GM23338 (cell line): ENCODE data around the gene HOXB5. TPM values are rescaled to one million over a fixed set of nuclear protein-coding genes. Genes with fewer than 3 reads are reported as not detected.

Experiments
- ATAC-seq: fragments of 200-7000 bp; cut with Tn5 transposase; 3 replicates; pipeline ENCODE4 v1.9.1; 2020
- DNase-seq: peaks from one replicate; pipeline ENCODE4 v3.0.0-alpha.2; 2015; ENCODE audit warnings: low spot score
- H2AFZ ChIP-seq: fragments of 200-600 bp; sonication (generic); 2 replicates; pipeline ENCODE4 v1.8.0; 2016; ENCODE audit warnings: antibody characterized with exemption, mild to moderate bottlenecking, moderate library complexity
- H3F3A ChIP-seq: fragments of 200-600 bp; sonication (generic); replicated peaks from 2 replicates; pipeline ENCODE4 v1.8.0; 2017; ENCODE audit warnings: antibody characterized with exemption, mixed run types, low read depth
- H3K27ac ChIP-seq: fragments of 200-600 bp; sonication (generic); 2 replicates; pipeline ENCODE4 v1.6.1; 2016; ENCODE audit warnings: low read depth
- H3K27me3 ChIP-seq: fragments of 200-600 bp; sonication (generic); 2 replicates; pipeline ENCODE4 v1.8.0; 2016; ENCODE audit warnings: mild to moderate bottlenecking, mixed run types, moderate library complexity; ENCODE audit not compliant: insufficient read depth
- H3K36me3 ChIP-seq: fragments of 200-600 bp; sonication (generic); 2 replicates; pipeline ENCODE4 v1.8.0; 2016; ENCODE audit warnings: mild to moderate bottlenecking; ENCODE audit not compliant: insufficient read depth
- H3K4me1 ChIP-seq: fragments of 200-600 bp; sonication (generic); 2 replicates; pipeline ENCODE4 v1.8.0; 2016; ENCODE audit warnings: mild to moderate bottlenecking, moderate library complexity; ENCODE audit not compliant: insufficient read depth
- H3K4me2 ChIP-seq: fragments of 200-600 bp; sonication (generic); 2 replicates; pipeline ENCODE4 v1.7.1; 2017; ENCODE audit warnings: mixed run types
- H3K4me3 ChIP-seq: fragments of 200-600 bp; sonication (generic); 2 replicates; pipeline ENCODE4 v1.6.1; 2016; ENCODE audit warnings: mixed run types
- H3K79me2 ChIP-seq: fragments of 200-600 bp; sonication (generic); replicated peaks from 2 replicates; pipeline ENCODE4 v1.8.0; 2017; ENCODE audit warnings: mild to moderate bottlenecking; ENCODE audit not compliant: insufficient read depth
- H3K9me2 ChIP-seq: fragments of 200-600 bp; sonication (generic); 2 replicates; pipeline ENCODE4 v1.8.0; 2017; ENCODE audit not compliant: insufficient read depth
- H4K20me1 ChIP-seq: fragments of 200-600 bp; sonication (generic); replicated peaks from 2 replicates; pipeline ENCODE4 v1.8.0; 2017; ENCODE audit warnings: mild to moderate bottlenecking; ENCODE audit not compliant: insufficient read depth
- H3K27ac Mint-ChIP-seq: 2 replicates; pipeline ENCODE4 v1.8.0; 2020; ENCODE audit warnings: inconsistent platforms, mild to moderate bottlenecking, moderate library complexity, mixed read lengths
- H3K27me3 Mint-ChIP-seq: 3 replicates; pipeline ENCODE4 v1.8.0; 2022; ENCODE audit warnings: low read depth, mild to moderate bottlenecking, moderate library complexity, mixed read lengths, inconsistent platforms; ENCODE audit not compliant: insufficient read depth, poor library complexity
- H3K36me3 Mint-ChIP-seq: 3 replicates; pipeline ENCODE4 v1.8.0; 2021; ENCODE audit warnings: low read depth, mild to moderate bottlenecking, inconsistent platforms, moderate library complexity, mixed read lengths
- H3K4me1 Mint-ChIP-seq: 3 replicates; pipeline ENCODE4 v1.8.0; 2020; ENCODE audit warnings: mild to moderate bottlenecking, inconsistent platforms, mixed read lengths
- H3K4me3 Mint-ChIP-seq: 3 replicates; pipeline ENCODE4 v1.8.0; 2021; ENCODE audit warnings: moderate library complexity, mild to moderate bottlenecking, inconsistent platforms, mixed read lengths
- H3K9me3 Mint-ChIP-seq: 3 replicates; pipeline ENCODE4 v1.8.0; 2020; ENCODE audit warnings: moderate library complexity, mild to moderate bottlenecking, inconsistent platforms, mixed read lengths
- EZH2 ChIP-seq: fragments of 200-600 bp; sonication (generic); IDR thresholded peaks from one replicate; pipeline ENCODE4 v1.8.0; 2017; ENCODE audit warnings: antibody characterized with exemption, mild to moderate bottlenecking, low read depth; ENCODE audit not compliant: unreplicated experiment
- EZH2phosphoT487 ChIP-seq: fragments of 200-600 bp; sonication (generic); IDR thresholded peaks from one replicate; pipeline ENCODE4 v1.8.1; 2018; ENCODE audit warnings: antibody characterized with exemption; ENCODE audit not compliant: unreplicated experiment
- NANOG ChIP-seq: IDR thresholded peaks from 2 replicates; pipeline ENCODE4 v1.6.1; 2016; ENCODE audit warnings: antibody characterized with exemption, borderline replicate concordance
- POLR2AphosphoS5 ChIP-seq: IDR thresholded peaks from 2 replicates; pipeline ENCODE4 v1.6.1; 2016; ENCODE audit warnings: antibody characterized with exemption, low read depth
- STAT1 ChIP-seq: IDR thresholded peaks from one replicate; pipeline ENCODE4 v1.6.1; 2016; ENCODE audit warnings: antibody characterized with exemption; ENCODE audit not compliant: unreplicated experiment
- ZNF114 ChIP-seq: fragments of 250-450 bp; sonication (Bioruptor Pico); IDR thresholded peaks from 2 replicates; pipeline ENCODE4 v1.5.0; 2020; ENCODE audit warnings: mild to moderate bottlenecking, moderate library complexity
- polyA plus RNA-seq: library from polyadenylated mRNA; unstranded; fragments of >200 nt; fragmentation: Nextera tagmentation; extraction: Ambion mirVana; gene quantifications from 2 replicates; pipeline ENCODE4 v1.2.1, GENCODE V29; 2016
- total RNA-seq: library from RNA; depleted of rRNA; stranded (reverse); fragments of >200 nt; shearing (Covaris generic); gene quantifications from 2 replicates; pipeline ENCODE4 v1.2.3, GENCODE V29; 2014
- TF ChIP-seq, protein P1 (sequence below): fragments of 250-450 bp; sonication (Bioruptor Pico); IDR thresholded peaks from 2 replicates; pipeline ENCODE4 v1.5.0; 2020; ENCODE audit warnings: mild to moderate bottlenecking, moderate library complexity
- TF ChIP-seq, protein P2 (sequence below), 2 experiments: fragments of 200-600 bp in 1 of 2; sonication (generic) in 1 of 2; conservative IDR thresholded peaks; 2 replicates each; pipeline versions ENCODE4 v1.5.1 to v1.6.1; 2016 to 2017; ENCODE audit warnings: antibody characterized with exemption in 2 of 2, low read depth in 2 of 2, mild to moderate bottlenecking in 2 of 2, moderate library complexity in 1 of 2

The HOXB5 gene
- total and polyA plus RNA-seq, 2 experiments from 2014 or later: not detected

DNA sequence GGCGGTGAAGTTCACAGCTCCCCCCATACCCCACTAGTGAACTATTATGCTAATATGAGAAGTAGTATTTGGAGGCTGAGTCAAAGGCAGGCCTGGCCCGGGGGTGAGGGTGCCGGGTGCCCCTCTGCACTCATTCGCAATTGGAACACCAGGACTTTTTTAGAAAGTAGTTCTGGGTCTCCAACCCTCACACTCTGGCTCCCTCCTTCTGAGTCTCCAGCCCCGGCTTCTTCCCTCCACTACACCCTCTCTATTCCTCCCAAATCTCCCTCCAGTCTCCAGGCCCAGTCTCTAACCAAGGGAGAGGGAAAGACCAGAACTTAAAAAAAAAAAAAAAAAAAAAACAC lies 37.4 kb downstream of the HOXB5 start:
- Mint-ChIP-seq H3K4me3 (no peak overlapping the region), H3K27me3 (peaks cover 99% of the 10 kb centered on the region), H3K36me3 (no peaks in the 10 kb centered on the region), H3K4me1 (peaks cover 28% of the 10 kb centered on the region), H3K27ac (no peak overlapping the region), H3K9me3 (no peaks in the 10 kb centered on the region; the same call in 1 of the 3 replicates)
- no peak overlapping the region for H2AFZ ChIP-seq
- H4K20me1 ChIP-seq: peaks cover 54% of the 10 kb centered on the region
- H3K4me1 ChIP-seq: peaks cover 54% of the 10 kb centered on the region
- H3K79me2 ChIP-seq: no peaks in the 10 kb centered on the region
- no peak overlapping the region for H3K4me3 ChIP-seq
- H3K9me2 ChIP-seq: no peaks in the 10 kb centered on the region
- DNase-seq: no peak
- peaks cover 100% of the 10 kb centered on the region for H3K27me3 ChIP-seq
- no peaks in the 10 kb centered on the region for H3K36me3 ChIP-seq
- H3F3A ChIP-seq: peaks cover 47% of the 10 kb centered on the region
- no peak overlapping the region for H3K27ac ChIP-seq
- TF ChIP-seq EZH2: no peak
- TF ChIP-seq STAT1: no peak
- TF ChIP-seq POLR2AphosphoS5: no peak
- no peak for TF ChIP-seq EZH2phosphoT487
- no peak for TF ChIP-seq NANOG
- TF ChIP-seq ZNF114: no peak
- TF ChIP-seq, protein P1, sequence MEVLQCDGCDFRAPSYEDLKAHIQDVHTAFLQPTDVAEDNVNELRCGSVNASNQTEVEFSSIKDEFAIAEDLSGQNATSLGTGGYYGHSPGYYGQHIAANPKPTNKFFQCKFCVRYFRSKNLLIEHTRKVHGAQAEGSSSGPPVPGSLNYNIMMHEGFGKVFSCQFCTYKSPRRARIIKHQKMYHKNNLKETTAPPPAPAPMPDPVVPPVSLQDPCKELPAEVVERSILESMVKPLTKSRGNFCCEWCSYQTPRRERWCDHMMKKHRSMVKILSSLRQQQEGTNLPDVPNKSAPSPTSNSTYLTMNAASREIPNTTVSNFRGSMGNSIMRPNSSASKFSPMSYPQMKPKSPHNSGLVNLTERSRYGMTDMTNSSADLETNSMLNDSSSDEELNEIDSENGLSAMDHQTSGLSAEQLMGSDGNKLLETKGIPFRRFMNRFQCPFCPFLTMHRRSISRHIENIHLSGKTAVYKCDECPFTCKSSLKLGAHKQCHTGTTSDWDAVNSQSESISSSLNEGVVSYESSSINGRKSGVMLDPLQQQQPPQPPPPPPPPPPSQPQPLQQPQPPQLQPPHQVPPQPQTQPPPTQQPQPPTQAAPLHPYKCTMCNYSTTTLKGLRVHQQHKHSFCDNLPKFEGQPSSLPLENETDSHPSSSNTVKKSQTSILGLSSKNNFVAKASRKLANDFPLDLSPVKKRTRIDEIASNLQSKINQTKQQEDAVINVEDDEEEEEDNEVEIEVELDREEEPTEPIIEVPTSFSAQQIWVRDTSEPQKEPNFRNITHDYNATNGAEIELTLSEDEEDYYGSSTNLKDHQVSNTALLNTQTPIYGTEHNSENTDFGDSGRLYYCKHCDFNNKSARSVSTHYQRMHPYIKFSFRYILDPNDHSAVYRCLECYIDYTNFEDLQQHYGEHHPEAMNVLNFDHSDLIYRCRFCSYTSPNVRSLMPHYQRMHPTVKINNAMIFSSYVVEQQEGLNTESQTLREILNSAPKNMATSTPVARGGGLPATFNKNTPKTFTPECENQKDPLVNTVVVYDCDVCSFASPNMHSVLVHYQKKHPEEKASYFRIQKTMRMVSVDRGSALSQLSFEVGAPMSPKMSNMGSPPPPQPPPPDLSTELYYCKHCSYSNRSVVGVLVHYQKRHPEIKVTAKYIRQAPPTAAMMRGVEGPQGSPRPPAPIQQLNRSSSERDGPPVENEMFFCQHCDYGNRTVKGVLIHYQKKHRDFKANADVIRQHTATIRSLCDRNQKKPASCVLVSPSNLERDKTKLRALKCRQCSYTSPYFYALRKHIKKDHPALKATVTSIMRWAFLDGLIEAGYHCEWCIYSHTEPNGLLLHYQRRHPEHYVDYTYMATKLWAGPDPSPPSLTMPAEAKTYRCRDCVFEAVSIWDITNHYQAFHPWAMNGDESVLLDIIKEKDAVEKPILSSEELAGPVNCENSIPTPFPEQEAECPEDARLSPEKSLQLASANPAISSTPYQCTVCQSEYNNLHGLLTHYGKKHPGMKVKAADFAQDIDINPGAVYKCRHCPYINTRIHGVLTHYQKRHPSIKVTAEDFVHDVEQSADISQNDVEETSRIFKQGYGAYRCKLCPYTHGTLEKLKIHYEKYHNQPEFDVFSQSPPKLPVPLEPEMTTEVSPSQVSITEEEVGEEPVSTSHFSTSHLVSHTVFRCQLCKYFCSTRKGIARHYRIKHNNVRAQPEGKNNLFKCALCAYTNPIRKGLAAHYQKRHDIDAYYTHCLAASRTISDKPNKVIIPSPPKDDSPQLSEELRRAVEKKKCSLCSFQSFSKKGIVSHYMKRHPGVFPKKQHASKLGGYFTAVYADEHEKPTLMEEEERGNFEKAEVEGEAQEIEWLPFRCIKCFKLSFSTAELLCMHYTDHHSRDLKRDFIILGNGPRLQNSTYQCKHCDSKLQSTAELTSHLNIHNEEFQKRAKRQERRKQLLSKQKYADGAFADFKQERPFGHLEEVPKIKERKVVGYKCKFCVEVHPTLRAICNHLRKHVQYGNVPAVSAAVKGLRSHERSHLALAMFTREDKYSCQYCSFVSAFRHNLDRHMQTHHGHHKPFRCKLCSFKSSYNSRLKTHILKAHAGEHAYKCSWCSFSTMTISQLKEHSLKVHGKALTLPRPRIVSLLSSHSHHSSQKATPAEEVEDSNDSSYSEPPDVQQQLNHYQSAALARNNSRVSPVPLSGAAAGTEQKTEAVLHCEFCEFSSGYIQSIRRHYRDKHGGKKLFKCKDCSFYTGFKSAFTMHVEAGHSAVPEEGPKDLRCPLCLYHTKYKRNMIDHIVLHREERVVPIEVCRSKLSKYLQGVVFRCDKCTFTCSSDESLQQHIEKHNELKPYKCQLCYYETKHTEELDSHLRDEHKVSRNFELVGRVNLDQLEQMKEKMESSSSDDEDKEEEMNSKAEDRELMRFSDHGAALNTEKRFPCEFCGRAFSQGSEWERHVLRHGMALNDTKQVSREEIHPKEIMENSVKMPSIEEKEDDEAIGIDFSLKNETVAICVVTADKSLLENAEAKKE (CRISPR knock-in tag): no peak
- TF ChIP-seq, protein P2, sequence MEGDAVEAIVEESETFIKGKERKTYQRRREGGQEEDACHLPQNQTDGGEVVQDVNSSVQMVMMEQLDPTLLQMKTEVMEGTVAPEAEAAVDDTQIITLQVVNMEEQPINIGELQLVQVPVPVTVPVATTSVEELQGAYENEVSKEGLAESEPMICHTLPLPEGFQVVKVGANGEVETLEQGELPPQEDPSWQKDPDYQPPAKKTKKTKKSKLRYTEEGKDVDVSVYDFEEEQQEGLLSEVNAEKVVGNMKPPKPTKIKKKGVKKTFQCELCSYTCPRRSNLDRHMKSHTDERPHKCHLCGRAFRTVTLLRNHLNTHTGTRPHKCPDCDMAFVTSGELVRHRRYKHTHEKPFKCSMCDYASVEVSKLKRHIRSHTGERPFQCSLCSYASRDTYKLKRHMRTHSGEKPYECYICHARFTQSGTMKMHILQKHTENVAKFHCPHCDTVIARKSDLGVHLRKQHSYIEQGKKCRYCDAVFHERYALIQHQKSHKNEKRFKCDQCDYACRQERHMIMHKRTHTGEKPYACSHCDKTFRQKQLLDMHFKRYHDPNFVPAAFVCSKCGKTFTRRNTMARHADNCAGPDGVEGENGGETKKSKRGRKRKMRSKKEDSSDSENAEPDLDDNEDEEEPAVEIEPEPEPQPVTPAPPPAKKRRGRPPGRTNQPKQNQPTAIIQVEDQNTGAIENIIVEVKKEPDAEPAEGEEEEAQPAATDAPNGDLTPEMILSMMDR (conservative IDR thresholded peaks at IDR 0.05; ENCODE audit: low read depth in 2 of 2): no peak
- no peak overlapping the region for H3K4me2 ChIP-seq
- no peak for ATAC-seq
